H1 (cell line): ENCODE data around the gene POLDIP3. TPM values are rescaled to one million over a fixed set of nuclear protein-coding genes. Genes with fewer than 3 reads are reported as not detected.

Source experiments
- CTCF ChIA-PET: fragments of 300-600 bp; sonication (Branson Sonifier 250); formaldehyde crosslinking; loops from one replicate; lab custom pipeline; 2021; ENCODE audit not compliant: partially characterized antibody; lab: Charles Lee
- POLR2A ChIA-PET: fragments of 300-600 bp; sonication (Branson Sonifier 250); formaldehyde crosslinking; loops from one replicate; lab custom pipeline; 2021; ENCODE audit warnings: inconsistent platforms; ENCODE audit not compliant: partially characterized antibody; lab: Charles Lee
- DNase-seq, 2 experiments: peaks; one replicate each; pipeline versions ENCODE4 v3.0.0 to v3.0.0-alpha.2; 2010 to 2022; ENCODE audit warnings: low spot score in 2 of 2, low read depth in 1 of 2, mixed read lengths in 1 of 2
- FAIRE-seq: peaks from 2 replicates; lab custom pipeline; 2011; peaks lifted over from hg19 to GRCh38; lab: Jason Lieb, UNC
- H2AFZ ChIP-seq: 2 replicates; pipeline ENCODE4 v1.8.1; 2012; ENCODE audit warnings: low read length, inconsistent platforms
- H2AK5ac ChIP-seq: 2 replicates; pipeline ENCODE4 v1.6.1; 2013; ENCODE audit warnings: low read depth, low read length
- H2BK120ac ChIP-seq: replicated peaks from 2 replicates; pipeline ENCODE3; 2013; ENCODE audit warnings: low read depth, low read length, inconsistent platforms
- H2BK12ac ChIP-seq: 2 replicates; pipeline ENCODE4 v1.6.1; 2013; ENCODE audit warnings: low read depth, low read length
- H2BK15ac ChIP-seq: 2 replicates; pipeline ENCODE4 v1.6.1; 2013; ENCODE audit warnings: low read length
- H2BK20ac ChIP-seq: 2 replicates; pipeline ENCODE4 v1.6.1; 2013; ENCODE audit warnings: low read length
- H2BK5ac ChIP-seq: 2 replicates; pipeline ENCODE4 v1.6.1; 2013; ENCODE audit warnings: low read depth, low read length
- H3K14ac ChIP-seq: 2 replicates; pipeline ENCODE4 v1.6.1; 2013; ENCODE audit warnings: inconsistent platforms; ENCODE audit not compliant: insufficient read length
- H3K18ac ChIP-seq: 2 replicates; pipeline ENCODE4 v1.6.1; 2013; ENCODE audit warnings: low read length; ENCODE audit errors: extremely low read depth
- H3K23ac ChIP-seq: 2 replicates; pipeline ENCODE4 v1.6.1; 2013; ENCODE audit warnings: inconsistent platforms; ENCODE audit not compliant: insufficient read length
- H3K23me2 ChIP-seq: 2 replicates; pipeline ENCODE4 v1.6.1; 2013; ENCODE audit warnings: low read depth, low read length
- H3K27ac ChIP-seq: 2 replicates; pipeline ENCODE4 v1.6.1; 2011; ENCODE audit warnings: low read depth, low read length, inconsistent platforms
- H3K27me3 ChIP-seq, 4 experiments: replicated peaks in 1 of 4; 1 replicate in 1 of 4; 2 replicates in 3 of 4; pipeline versions ENCODE4 v1.6.1 to v1.8.1; 2011 to 2013; ENCODE audit warnings: low read length in 3 of 4, mild to moderate bottlenecking in 3 of 4, inconsistent platforms in 2 of 4, mixed read lengths in 2 of 4, moderate library complexity in 1 of 4; ENCODE audit not compliant: control insufficient read depth in 3 of 4, insufficient read depth in 3 of 4; ENCODE audit errors: extremely low read depth in 1 of 4
- H3K36me3 ChIP-seq, 4 experiments: 2 replicates each; pipeline versions ENCODE4 v1.6.1 to v1.8.1; 2011 to 2013; ENCODE audit warnings: mild to moderate bottlenecking in 4 of 4, low read length in 3 of 4, moderate library complexity in 2 of 4, control low read depth in 1 of 4, inconsistent platforms in 1 of 4; ENCODE audit not compliant: insufficient read depth in 4 of 4, control insufficient read depth in 2 of 4
- H3K4ac ChIP-seq: replicated peaks from 2 replicates; pipeline ENCODE3; 2013; ENCODE audit warnings: low read length, low read depth, mixed read lengths, inconsistent platforms; ENCODE audit not compliant: insufficient read length
- H3K4me1 ChIP-seq, 4 experiments: replicated peaks in 1 of 4; 1 replicate in 1 of 4; 2 replicates in 3 of 4; pipeline versions ENCODE4 v1.6.1 to v1.8.1; 2011 to 2013; ENCODE audit warnings: low read length in 3 of 4, inconsistent platforms in 2 of 4, mixed read lengths in 1 of 4; ENCODE audit not compliant: insufficient read depth in 4 of 4, control insufficient read depth in 3 of 4
- H3K4me2 ChIP-seq, 2 experiments: 2 replicates each; pipeline versions ENCODE4 v1.6.1 to v1.8.1; 2011 to 2013; ENCODE audit warnings: low read depth in 2 of 2, low read length in 2 of 2, control low read depth in 1 of 2, inconsistent platforms in 1 of 2, mild to moderate bottlenecking in 1 of 2; ENCODE audit not compliant: insufficient read depth in 1 of 2
- H3K4me3 ChIP-seq, 4 experiments: fragments of 200-600, 300-600 bp in 1 of 4; sonication (generic), shearing (Covaris generic), sonication (Bioruptor Twin) in 1 of 4; 2 replicates each; pipeline versions ENCODE4 v1.5.1 to v1.8.1; 2011 to 2016; ENCODE audit warnings: low read length in 4 of 4, low read depth in 3 of 4, control low read depth in 2 of 4, inconsistent platforms in 2 of 4, mild to moderate bottlenecking in 2 of 4, mixed read lengths in 1 of 4, moderate library complexity in 1 of 4; ENCODE audit not compliant: insufficient read depth in 2 of 4; ENCODE audit errors: extremely low read depth in 1 of 4
- H3K56ac ChIP-seq: replicated peaks from 2 replicates; pipeline ENCODE3; 2013; ENCODE audit warnings: low read depth, mild to moderate bottlenecking, mixed read lengths, low read length, inconsistent platforms; ENCODE audit not compliant: insufficient read length
- H3K79me1 ChIP-seq: 2 replicates; pipeline ENCODE4 v1.6.1; 2013; ENCODE audit warnings: low read depth, low read length, control low read depth
- H3K79me2 ChIP-seq, 2 experiments: 2 replicates each; pipeline versions ENCODE4 v1.6.1 to v1.8.1; 2012 to 2013; ENCODE audit warnings: low read length in 2 of 2, mild to moderate bottlenecking in 2 of 2, inconsistent platforms in 1 of 2; ENCODE audit not compliant: insufficient read depth in 2 of 2, control insufficient read depth in 1 of 2
- H3K9ac ChIP-seq, 4 experiments: replicated peaks in 1 of 4; 1 replicate in 1 of 4; 2 replicates in 3 of 4; pipeline versions ENCODE4 v1.6.1 to v1.8.1; 2011 to 2013; ENCODE audit warnings: low read depth in 3 of 4, low read length in 3 of 4, control low read depth in 2 of 4, mild to moderate bottlenecking in 2 of 4, moderate library complexity in 2 of 4, inconsistent platforms in 1 of 4; ENCODE audit errors: extremely low read depth in 1 of 4
- H3K9me3 ChIP-seq, 2 experiments: 2 replicates each; pipeline versions ENCODE4 v1.6.1 to v1.8.1; 2012 to 2013; ENCODE audit warnings: mild to moderate bottlenecking in 2 of 2, moderate library complexity in 2 of 2, control low read depth in 1 of 2, inconsistent platforms in 1 of 2, low read depth in 1 of 2, low read length in 1 of 2, mixed read lengths in 1 of 2; ENCODE audit not compliant: insufficient read depth in 2 of 2
- H4K20me1 ChIP-seq, 2 experiments: replicated peaks in 1 of 2; 2 replicates each; pipeline versions ENCODE3 to v1.8.1; 2011 to 2013; ENCODE audit warnings: inconsistent platforms in 2 of 2, low read length in 2 of 2, mild to moderate bottlenecking in 1 of 2; ENCODE audit not compliant: insufficient read depth in 2 of 2, control insufficient read depth in 1 of 2
- H4K5ac ChIP-seq: 2 replicates; pipeline ENCODE4 v1.6.1; 2013; ENCODE audit warnings: low read length, low read depth, mixed read lengths, inconsistent platforms; ENCODE audit not compliant: insufficient read length
- H4K8ac ChIP-seq: 2 replicates; pipeline ENCODE4 v1.8.0; 2013; ENCODE audit warnings: mild to moderate bottlenecking, moderate library complexity, low read length, inconsistent platforms; ENCODE audit not compliant: insufficient read depth; ENCODE audit errors: extremely low read depth
- H4K91ac ChIP-seq: replicated peaks from 2 replicates; pipeline ENCODE3; 2013; ENCODE audit warnings: low read length, mixed read lengths, inconsistent platforms; ENCODE audit not compliant: insufficient read length
- CEBPB ChIP-seq: IDR thresholded peaks from 2 replicates; pipeline ENCODE4 v1.6.1; 2012; ENCODE audit warnings: low read depth, low read length
- CHD1 ChIP-seq: IDR thresholded peaks from 2 replicates; pipeline ENCODE4 v1.6.1; 2012; ENCODE audit warnings: low read depth, low read length, improper control_type of control experiment
- E2F6 ChIP-seq: IDR thresholded peaks from 2 replicates; pipeline ENCODE4 v1.6.1; 2012; ENCODE audit warnings: inconsistent platforms
- JUND ChIP-seq: IDR thresholded peaks from 2 replicates; pipeline ENCODE4 v1.6.1; 2011; ENCODE audit warnings: mild to moderate bottlenecking, improper control_type of control experiment, low read length
- TAF1 ChIP-seq: IDR thresholded peaks from 2 replicates; pipeline ENCODE4 v1.6.1; 2011; ENCODE audit warnings: mild to moderate bottlenecking, low read depth, low read length
- TCF12 ChIP-seq: IDR thresholded peaks from 2 replicates; pipeline ENCODE4 v1.6.1; 2011; ENCODE audit warnings: low read depth, mild to moderate bottlenecking, low read length
- USF2 ChIP-seq: IDR thresholded peaks from 2 replicates; pipeline ENCODE4 v1.6.1; 2011; ENCODE audit warnings: low read length, improper control_type of control experiment
- WGBS, 2 experiments: shearing (Covaris generic) in 1 of 2; methylation state at CpG; one replicate each; pipeline versions ENCODE4 v1.1.6 to v1.1.7; 2013 to 2015; ENCODE audit warnings: low lambda C conversion rate in 2 of 2, mixed read lengths in 2 of 2, inconsistent platforms in 1 of 2, low coverage in 1 of 2, missing lambda C conversion rate in 1 of 2; ENCODE audit not compliant: insufficient replicate concordance in 2 of 2, insufficient coverage in 1 of 2, insufficient read length in 1 of 2; ENCODE audit errors: extremely low coverage in 1 of 2, missing lambda C conversion rate in 1 of 2; 5-methylcytosine and 5-hydroxymethylcytosine counted together
- polyA plus RNA-seq, 7 experiments: library from polyadenylated mRNA; depleted of rRNA in 3 of 7; stranded (reverse) in 5 of 7; unstranded in 2 of 7; fragments of >200 nt in 5 of 7; fragments of 200-250 nt in 2 of 7; gene quantifications; 1 replicate in 5 of 7; 2 replicates in 1 of 7; 4 replicates in 1 of 7; pipeline versions ENCODE4 v1.2.1 to v1.2.3, GENCODE V29; 2011 to 2013; ENCODE audit warnings: missing spikeins in 2 of 7, mixed read lengths in 2 of 7
- total RNA-seq: library from RNA; stranded (reverse); fragmentation: NEBNext Ultra II Directional; extraction: Animal tissue kit (Norgen Biotek cat#: 25700); gene quantifications from 2 replicates; pipeline ENCODE4 v1.2.1, GENCODE V29; 2021

POLDIP3 gene
- total and polyA plus RNA-seq, 2 of the 8 experiments (the other 6 are each of a cell fraction or from before 2014, with no cell fraction given) = 43.5 to 84.6 TPM

GRCh38 chr22:42622061-42622710 is 7.5 kb upstream of the POLDIP3 start:
- no peak overlapping the region for H2AK5ac ChIP-seq
- H2BK15ac ChIP-seq = no peak overlapping the region
- peaks cover 1 to 8% of the 10 kb centered on the region in 2 experiments for H4K20me1 ChIP-seq
- no peak overlapping the region for H2AFZ ChIP-seq
- no peak overlapping the region for H4K8ac ChIP-seq
- no peak for DNase-seq
- no peak overlapping the region for H2BK120ac ChIP-seq
- no peak overlapping the region for H3K4ac ChIP-seq
- ChIA-PET CTCF (interaction anchor here (0.6 to 4.9 kb wide), 26 partner anchors 9 to 246 kb away, joined by 3 to 43 read pairs (median 4); partner anchors contain the start of gene CYB5R3), POLR2A (interaction anchor here (0.9 to 8.9 kb wide), 8 partner anchors 8 to 393 kb away, joined by 3 to 85 read pairs (median 4); partner anchors contain the start of genes CYB5R3, PACSIN2 and POLDIP3)
- FAIRE-seq = no peak
- H3K27ac ChIP-seq = no peak overlapping the region
- H3K79me1 ChIP-seq = no peaks in the 10 kb centered on the region
- H3K9ac ChIP-seq = no peak overlapping the region
- H3K4me3 ChIP-seq = no peak overlapping the region
- WGBS, 2 experiments = 89% methylated on average over 12 of the region's 20 CpGs; no CpG with 5 or more reads in 1 of the 2 experiments
- peaks cover 0 to 9% (median 7%) of the 10 kb centered on the region in 4 experiments; a peak in 6 of 7 replicates for H3K4me1 ChIP-seq
- no peak for TF ChIP-seq TCF12
- TF ChIP-seq CHD1 = no peak
- no peak for TF ChIP-seq USF2
- no peak for TF ChIP-seq E2F6
- TF ChIP-seq CEBPB = no peak
- no peak for TF ChIP-seq JUND
- TF ChIP-seq TAF1 = no peak
- H2BK5ac ChIP-seq = no peak overlapping the region
- peaks cover 4 to 16% (median 9%) of the 10 kb centered on the region in 4 experiments; a peak in 5 of 8 replicates for H3K36me3 ChIP-seq
- no peak overlapping the region for H3K4me2 ChIP-seq
- no peak overlapping the region for H3K18ac ChIP-seq
- no peaks in the 10 kb centered on the region for H3K9me3 ChIP-seq
- no peak overlapping the region for H4K5ac ChIP-seq
- no peak overlapping the region for H3K23ac ChIP-seq
- H2BK20ac ChIP-seq = no peak overlapping the region
- no peaks in the 10 kb centered on the region for H3K23me2 ChIP-seq
- H3K79me2 ChIP-seq = no peaks in the 10 kb centered on the region
- H3K14ac ChIP-seq = no peak overlapping the region
- no peak overlapping the region for H3K56ac ChIP-seq
- H4K91ac ChIP-seq = no peak overlapping the region
- H3K27me3 ChIP-seq = no peaks in the 10 kb centered on the region
- H2BK12ac ChIP-seq = no peak overlapping the region
